OCI-LY7 (cell line): ENCODE measurements around the gene NKIRAS2.

Experiments
- EZH2phosphoT487 ChIP-seq: fragments of 200-600 bp; sonication (generic); IDR thresholded peaks from 2 replicates; pipeline ENCODE4 v1.6.1; 2018; ENCODE audit warnings: low read depth, borderline replicate concordance, mild to moderate bottlenecking, mixed run types, antibody characterized with exemption, low read length, moderate library complexity, mixed read lengths
- TF ChIP-seq, protein P1 (sequence below): fragments of 200-600 bp; sonication (generic); conservative IDR thresholded peaks from 2 replicates; pipeline ENCODE4 v1.5.1; 2014; ENCODE audit warnings: mild to moderate bottlenecking, antibody characterized with exemption, low read length, moderate library complexity, mixed read lengths

DNA sequence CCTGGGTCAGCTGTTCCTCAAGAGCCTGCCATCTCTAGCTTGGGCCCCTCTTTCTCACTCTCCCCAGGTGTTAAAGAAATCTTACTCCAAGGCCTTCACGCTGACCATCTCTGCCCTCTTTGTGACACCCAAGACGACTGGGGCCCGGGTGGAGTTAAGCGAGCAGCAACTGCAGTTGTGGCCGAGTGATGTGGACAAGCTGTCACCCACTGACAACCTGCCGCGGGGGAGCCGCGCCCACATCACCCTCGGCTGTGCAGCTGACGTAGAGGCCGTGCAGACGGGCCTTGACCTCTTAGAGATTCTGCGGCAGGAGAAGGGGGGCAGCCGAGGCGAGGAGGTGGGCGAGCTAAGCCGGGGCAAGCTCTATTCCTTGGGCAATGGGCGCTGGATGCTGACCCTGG lies 46.5 kb upstream of the NKIRAS2 start:
- TF ChIP-seq, protein P1, sequence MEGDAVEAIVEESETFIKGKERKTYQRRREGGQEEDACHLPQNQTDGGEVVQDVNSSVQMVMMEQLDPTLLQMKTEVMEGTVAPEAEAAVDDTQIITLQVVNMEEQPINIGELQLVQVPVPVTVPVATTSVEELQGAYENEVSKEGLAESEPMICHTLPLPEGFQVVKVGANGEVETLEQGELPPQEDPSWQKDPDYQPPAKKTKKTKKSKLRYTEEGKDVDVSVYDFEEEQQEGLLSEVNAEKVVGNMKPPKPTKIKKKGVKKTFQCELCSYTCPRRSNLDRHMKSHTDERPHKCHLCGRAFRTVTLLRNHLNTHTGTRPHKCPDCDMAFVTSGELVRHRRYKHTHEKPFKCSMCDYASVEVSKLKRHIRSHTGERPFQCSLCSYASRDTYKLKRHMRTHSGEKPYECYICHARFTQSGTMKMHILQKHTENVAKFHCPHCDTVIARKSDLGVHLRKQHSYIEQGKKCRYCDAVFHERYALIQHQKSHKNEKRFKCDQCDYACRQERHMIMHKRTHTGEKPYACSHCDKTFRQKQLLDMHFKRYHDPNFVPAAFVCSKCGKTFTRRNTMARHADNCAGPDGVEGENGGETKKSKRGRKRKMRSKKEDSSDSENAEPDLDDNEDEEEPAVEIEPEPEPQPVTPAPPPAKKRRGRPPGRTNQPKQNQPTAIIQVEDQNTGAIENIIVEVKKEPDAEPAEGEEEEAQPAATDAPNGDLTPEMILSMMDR = no peak
- TF ChIP-seq EZH2phosphoT487 = no peak
